ENCODE results near the gene C10orf95.

- TF ChIP-seq CTCF (IDR thresholded peaks at IDR 0.05) (no peak), POLR2A (IDR thresholded peaks at IDR 0.05) (no peak)
Observed at GRCh38 chr10:102408728-102409603, 42.4 kb downstream of the C10orf95 start.
